IMR-90 (cell line): ENCODE data around the gene GYG2. TPM values are rescaled to one million over a fixed set of nuclear protein-coding genes. Genes with fewer than 3 reads are reported as not detected.

Source experiments
- ATAC-seq: fragments of 200-7000 bp; cut with Tn5 transposase; 2 replicates; pipeline ENCODE4 v1.9.1; 2020; ENCODE audit warnings: low read depth, mild to moderate bottlenecking, moderate library complexity
- BruUV-seq: library from RNA; stranded (reverse); fragments of 400-500 nt; replicated peaks from 2 replicates; lab custom pipeline; 2021; lab: Mats Ljungman, UMichigan
- CTCF ChIA-PET: fragments of 300-600 bp; formaldehyde crosslinking; extraction: SDS; loops from one replicate; lab custom pipeline; 2021; ENCODE audit warnings: antibody characterized with exemption; lab: Yijun Ruan, JAX
- POLR2A ChIA-PET: fragments of 300-600 bp; sonication (Branson Sonifier 250); formaldehyde crosslinking; loops from one replicate; lab custom pipeline; 2022; ENCODE audit warnings: antibody characterized with exemption; ENCODE audit not compliant: unreplicated experiment; lab: Charles Lee
- DNase-seq: peaks from one replicate; pipeline ENCODE4 v3.0.0; 2013
- H2AFZ ChIP-seq: replicated peaks from 2 replicates; pipeline ENCODE3; 2013; ENCODE audit warnings: low read length, mild to moderate bottlenecking; ENCODE audit not compliant: poor library complexity
- H2AK5ac ChIP-seq: 2 replicates; pipeline ENCODE4 v1.6.1; 2013; ENCODE audit warnings: low read depth, low read length, inconsistent platforms
- H2AK9ac ChIP-seq: replicated peaks from 2 replicates; pipeline ENCODE3; 2013; ENCODE audit warnings: mild to moderate bottlenecking, low read depth, low read length, moderate library complexity; ENCODE audit not compliant: poor library complexity
- H2BK120ac ChIP-seq: 2 replicates; pipeline ENCODE4 v1.6.1; 2013; ENCODE audit warnings: low read depth, low read length, inconsistent platforms
- H2BK15ac ChIP-seq: 3 replicates; pipeline ENCODE4 v1.6.1; 2013; ENCODE audit warnings: low read depth, low read length, inconsistent platforms
- H2BK20ac ChIP-seq: 2 replicates; pipeline ENCODE4 v1.6.1; 2013; ENCODE audit warnings: low read depth, mild to moderate bottlenecking, inconsistent platforms, low read length, moderate library complexity
- H2BK5ac ChIP-seq: 2 replicates; pipeline ENCODE4 v1.6.1; 2013; ENCODE audit warnings: mild to moderate bottlenecking, low read depth, low read length, inconsistent platforms; ENCODE audit not compliant: poor library complexity, severe bottlenecking
- H3K14ac ChIP-seq: replicated peaks from 2 replicates; pipeline ENCODE4 v1.6.1; 2013; ENCODE audit warnings: low read depth, low read length, inconsistent platforms
- H3K18ac ChIP-seq: 2 replicates; pipeline ENCODE4 v1.6.1; 2013; ENCODE audit warnings: low read depth, low read length, control low read depth
- H3K23ac ChIP-seq: 2 replicates; pipeline ENCODE4 v1.6.1; 2013; ENCODE audit warnings: low read depth, low read length, inconsistent platforms
- H3K27ac ChIP-seq: 2 replicates; pipeline ENCODE4 v1.5.1; 2013; ENCODE audit warnings: mild to moderate bottlenecking, control low read depth, low read length; ENCODE audit not compliant: insufficient read depth
- H3K27me3 ChIP-seq: 2 replicates; pipeline ENCODE4 v1.6.1; 2013; ENCODE audit warnings: low read length; ENCODE audit not compliant: control insufficient read depth, insufficient read depth
- H3K36me3 ChIP-seq: 2 replicates; pipeline ENCODE4 v1.6.1; 2013; ENCODE audit warnings: low read length, mixed read lengths; ENCODE audit not compliant: control insufficient read depth, insufficient read depth
- H3K4ac ChIP-seq: 2 replicates; pipeline ENCODE4 v1.6.1; 2013; ENCODE audit warnings: low read depth, low read length, inconsistent platforms
- H3K4me1 ChIP-seq: 2 replicates; pipeline ENCODE4 v1.6.1; 2013; ENCODE audit warnings: low read length, mixed read lengths; ENCODE audit not compliant: control insufficient read depth, insufficient read depth
- H3K4me2 ChIP-seq: 2 replicates; pipeline ENCODE4 v1.6.1; 2013; ENCODE audit warnings: low read depth, mild to moderate bottlenecking, control low read depth, low read length, moderate library complexity
- H3K4me3 ChIP-seq: 2 replicates; pipeline ENCODE4 v1.5.1; 2013; ENCODE audit warnings: low read depth, mild to moderate bottlenecking, control low read depth, low read length, moderate library complexity; ENCODE audit not compliant: insufficient read depth
- H3K56ac ChIP-seq: 2 replicates; pipeline ENCODE4 v1.6.1; 2013; ENCODE audit warnings: low read length, inconsistent platforms; ENCODE audit not compliant: insufficient read depth; ENCODE audit errors: extremely low read depth
- H3K79me1 ChIP-seq, 2 experiments: 2 replicates each; pipeline ENCODE4 v1.6.1; 2013; ENCODE audit warnings: low read length in 2 of 2, inconsistent platforms in 1 of 2, low read depth in 1 of 2
- H3K9ac ChIP-seq: 2 replicates; pipeline ENCODE4 v1.6.1; 2013; ENCODE audit warnings: low read depth, low read length, control low read depth
- H3K9me1 ChIP-seq: 2 replicates; pipeline ENCODE4 v1.6.1; 2013; ENCODE audit warnings: low read length, inconsistent platforms; ENCODE audit not compliant: insufficient read depth
- H3K9me3 ChIP-seq: 2 replicates; pipeline ENCODE4 v1.6.1; 2013; ENCODE audit warnings: low read length; ENCODE audit not compliant: control insufficient read depth, insufficient read depth
- H4K20me1 ChIP-seq: 2 replicates; pipeline ENCODE4 v1.6.1; 2013; ENCODE audit warnings: low read length, inconsistent platforms; ENCODE audit not compliant: insufficient read depth
- H4K5ac ChIP-seq: 2 replicates; pipeline ENCODE4 v1.6.1; 2013; ENCODE audit warnings: mild to moderate bottlenecking, low read depth, low read length, control low read depth
- H4K8ac ChIP-seq, 2 experiments: 2 replicates each; pipeline ENCODE4 v1.6.1; 2013; ENCODE audit warnings: low read depth in 2 of 2, low read length in 2 of 2, control low read depth in 1 of 2, inconsistent platforms in 1 of 2
- H4K91ac ChIP-seq: 2 replicates; pipeline ENCODE4 v1.6.1; 2013; ENCODE audit warnings: low read depth, low read length, inconsistent platforms; ENCODE audit not compliant: insufficient read depth
- BHLHE40 ChIP-seq: fragments of 150-350 bp; IDR thresholded peaks from 2 replicates; pipeline ENCODE4 v1.6.1; 2016; ENCODE audit warnings: mild to moderate bottlenecking, low read depth, low read length
- CEBPB ChIP-seq: IDR thresholded peaks from 2 replicates; pipeline ENCODE4 v1.6.1; 2012; ENCODE audit warnings: low read depth, low read length, improper control_type of control experiment
- CHD1 ChIP-seq: IDR thresholded peaks from 2 replicates; pipeline ENCODE4 v1.6.1; 2012; ENCODE audit warnings: low read depth, low read length, improper control_type of control experiment
- CTCF ChIP-seq: conservative IDR thresholded peaks from 2 replicates; pipeline ENCODE4 v1.5.1; 2012; ENCODE audit warnings: mild to moderate bottlenecking, low read depth, low read length, improper control_type of control experiment
- ELK1 ChIP-seq: fragments of 150-350 bp; IDR thresholded peaks from 2 replicates; pipeline ENCODE4 v1.6.1; 2016; ENCODE audit warnings: low read depth, mild to moderate bottlenecking, low read length, moderate library complexity, borderline replicate concordance
- FOS ChIP-seq: fragments of 150-350 bp; IDR thresholded peaks from 2 replicates; pipeline ENCODE4 v1.6.1; 2016; ENCODE audit warnings: low read depth, low read length
- MAFK ChIP-seq: IDR thresholded peaks from 2 replicates; pipeline ENCODE4 v1.6.1; 2012; ENCODE audit warnings: low read depth, low read length, improper control_type of control experiment
- MAZ ChIP-seq: IDR thresholded peaks from 2 replicates; pipeline ENCODE4 v1.6.1; 2012; ENCODE audit warnings: low read depth, mild to moderate bottlenecking, low read length, improper control_type of control experiment, moderate library complexity, borderline replicate concordance
- MXI1 ChIP-seq: IDR thresholded peaks from 2 replicates; pipeline ENCODE4 v1.6.1; 2012; ENCODE audit warnings: low read depth, mild to moderate bottlenecking, low read length, moderate library complexity, borderline replicate concordance
- NFE2L2 ChIP-seq: fragments of 150-350 bp; IDR thresholded peaks from 2 replicates; pipeline ENCODE4 v1.6.1; 2016; ENCODE audit warnings: low read depth, mild to moderate bottlenecking, low read length
- POLR2A ChIP-seq: IDR thresholded peaks from 2 replicates; pipeline ENCODE4 v1.6.1; 2012; ENCODE audit warnings: mild to moderate bottlenecking, low read depth, low read length
- RAD21 ChIP-seq: IDR thresholded peaks from 2 replicates; pipeline ENCODE4 v1.6.1; 2012; ENCODE audit warnings: low read length, improper control_type of control experiment
- RCOR1 ChIP-seq: IDR thresholded peaks from 2 replicates; pipeline ENCODE4 v1.6.1; 2012; ENCODE audit warnings: mild to moderate bottlenecking, low read length, improper control_type of control experiment; ENCODE audit not compliant: insufficient replicate concordance
- RFX5 ChIP-seq: IDR thresholded peaks from 2 replicates; pipeline ENCODE4 v1.8.0; 2012; ENCODE audit warnings: low read depth, mild to moderate bottlenecking, low read length, moderate library complexity
- SMC3 ChIP-seq: fragments of 150-350 bp; IDR thresholded peaks from 2 replicates; pipeline ENCODE4 v1.6.1; 2016; ENCODE audit warnings: low read depth, mild to moderate bottlenecking, antibody characterized with exemption, low read length, moderate library complexity
- USF2 ChIP-seq: fragments of 150-350 bp; IDR thresholded peaks from 2 replicates; pipeline ENCODE4 v1.6.1; 2017; ENCODE audit warnings: mild to moderate bottlenecking, antibody characterized with exemption, low read length, low read depth
- WGBS, 2 experiments: methylation state at CpG; one replicate each; pipeline versions ENCODE4 v1.1.5 to v1.1.7; 2013; ENCODE audit warnings: missing lambda C conversion rate in 2 of 2; ENCODE audit not compliant: insufficient read length in 1 of 2; ENCODE audit errors: extremely low coverage in 2 of 2; 5-methylcytosine and 5-hydroxymethylcytosine counted together
- dilution Hi-C: fragments of 300-500 bp; cut with HindIII; formaldehyde crosslinking; loops from one replicate; pipeline ENCODE4 v1.14.3; 2018; ENCODE audit warnings: low sequenced_read_pairs; ENCODE audit not compliant: unreplicated experiment
- in situ Hi-C: fragments of 300-500 bp; cut with MboI; formaldehyde crosslinking; loops from 3 replicates; pipeline ENCODE4 v1.14.3; 2019; ENCODE audit warnings: low sequenced_read_pairs, inconsistent platforms, mixed read lengths
- intact Hi-C: fragments of 100-400 bp; cut with micrococcal nuclease; formaldehyde crosslinking; loops from 2 replicates; pipeline ENCODE4 v1.10.0; 2022
- polyA plus RNA-seq, 3 experiments: library from polyadenylated mRNA; depleted of rRNA; stranded (reverse); fragments of >200 nt; gene quantifications; 2 replicates each; pipeline ENCODE4 v1.2.3, GENCODE V29; 2012; ENCODE audit warnings: low replicate concordance in 1 of 3
- total RNA-seq: library from RNA; depleted of rRNA; stranded (reverse); fragments of >200 nt; gene quantifications from 2 replicates; pipeline ENCODE4 v1.2.3, GENCODE V29; 2012

Gene GYG2
- total and polyA plus RNA-seq, 2 of the 4 experiments (the other 2 are of a cell fraction) = 9.6 to 13.1 TPM

- H2AK9ac ChIP-seq = no peak overlapping the region
- H3K18ac ChIP-seq = no peak overlapping the region
- BruUV-seq = no TSS peak
- no peak overlapping the region for H4K5ac ChIP-seq
- H3K9me3 ChIP-seq = peaks cover 2% of the 10 kb centered on the region; the same call in 1 of the 2 replicates
- POLR2A ChIA-PET = no interaction called here
- no peak overlapping the region for H4K8ac ChIP-seq
- H3K14ac ChIP-seq = no peak overlapping the region
- dilution Hi-C loops (no loop called here), intact Hi-C loops (no loop called here), in situ Hi-C loops (no loop called here)
- H4K91ac ChIP-seq = no peak overlapping the region
- no peaks in the 10 kb centered on the region for H4K20me1 ChIP-seq
- no peaks in the 10 kb centered on the region for H3K9me1 ChIP-seq
- no peak overlapping the region for H2BK5ac ChIP-seq
- H3K4ac ChIP-seq = no peak overlapping the region
- no peak overlapping the region for H2AK5ac ChIP-seq
- CTCF ChIA-PET = no interaction called here
- no peak for DNase-seq
- no peak overlapping the region for H3K4me3 ChIP-seq
- no peak overlapping the region for H3K23ac ChIP-seq
- WGBS, 2 experiments = 93% methylated on average over 8 of the region's 23 CpGs; no CpG with 5 or more reads in 1 of the 2 experiments
- no peak overlapping the region for H2BK15ac ChIP-seq
- no peak overlapping the region for H2BK20ac ChIP-seq
- no peak overlapping the region for H3K56ac ChIP-seq
- H2BK120ac ChIP-seq = no peak overlapping the region
- H3K27ac ChIP-seq = no peak overlapping the region
- H2AFZ ChIP-seq = no peak overlapping the region
- TF ChIP-seq USF2 (no peak), RAD21 (no peak), ELK1 (no peak), FOS (no peak), MAFK (no peak), RCOR1 (no peak), POLR2A (no peak), NFE2L2 (no peak), MXI1 (no peak), SMC3 (no peak), CHD1 (no peak), MAZ (no peak), CEBPB (no peak), BHLHE40 (no peak), RFX5 (no peak), CTCF (no peak)
- H3K4me2 ChIP-seq = no peak overlapping the region
- H3K9ac ChIP-seq = no peak overlapping the region
- no peak for ATAC-seq
- no peaks in the 10 kb centered on the region for H3K79me1 ChIP-seq
- H3K27me3 ChIP-seq = no peaks in the 10 kb centered on the region
- peaks cover 3% of the 10 kb centered on the region; the same call in 1 of the 2 replicates for H3K36me3 ChIP-seq
- 0 out of 2 replicates have a peak, but pooled peaks cover 1% of the 10 kb centered on the region for H3K4me1 ChIP-seq
These were observed 89.0 kb downstream of the GYG2 start for GRCh38 chrX:2917767-2918166.
